ES-I3 (cell line): ENCODE data around the gene GUCY2D.
A peak's percentile ranks its signal among the peaks of the same experiment; 100 is the strongest.

Experiments used
- H3K36me3 ChIP-seq: 2 replicates; pipeline ENCODE4 v1.6.1; 2013; ENCODE audit warnings: mild to moderate bottlenecking, low read length, control low read depth, moderate library complexity; ENCODE audit not compliant: insufficient read depth
- H3K4me1 ChIP-seq: 2 replicates; pipeline ENCODE4 v1.6.1; 2013; ENCODE audit warnings: mild to moderate bottlenecking, control low read depth, low read length; ENCODE audit not compliant: insufficient read depth
- H3K9ac ChIP-seq: 2 replicates; pipeline ENCODE4 v1.6.1; 2013; ENCODE audit warnings: low read depth, mild to moderate bottlenecking, low read length, moderate library complexity
- H3K9me3 ChIP-seq: 2 replicates; pipeline ENCODE4 v1.6.1; 2013; ENCODE audit warnings: mild to moderate bottlenecking, low read length, moderate library complexity; ENCODE audit not compliant: control insufficient read depth, insufficient read depth

GUCY2D gene

GRCh38 chr17:7982173-7982572, 20.2 kb upstream of the GUCY2D start:
- H3K4me1 ChIP-seq, result no peaks in the 10 kb centered on the region
- H3K36me3 ChIP-seq, result no peaks in the 10 kb centered on the region
- no peaks in the 10 kb centered on the region for H3K9me3 ChIP-seq
- H3K9ac ChIP-seq, result no peak overlapping the region

DNA sequence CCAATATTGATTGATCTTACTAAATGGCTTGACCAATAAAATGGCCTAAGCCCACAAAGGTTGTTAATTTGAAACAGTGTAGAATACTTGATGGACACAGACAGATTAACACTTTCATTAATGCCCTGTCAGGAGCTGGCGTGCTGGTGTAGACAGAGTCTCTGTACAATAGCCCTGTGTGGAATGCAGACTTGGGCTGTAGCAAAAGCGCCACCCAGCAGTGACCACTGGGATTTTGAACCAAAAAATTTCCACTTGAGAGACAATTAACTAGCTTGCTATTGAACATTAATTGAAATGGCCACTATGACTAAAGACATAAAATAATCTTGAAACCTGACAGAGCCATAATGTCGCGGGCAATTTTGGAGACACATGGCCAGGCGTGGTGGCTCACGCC, 19.7 kb upstream of the GUCY2D start:
- Histone ChIP-seq H3K9ac (no peak overlapping the region), H3K4me1 (no peaks in the 10 kb centered on the region), H3K36me3 (no peaks in the 10 kb centered on the region), H3K9me3 (no peaks in the 10 kb centered on the region)

GRCh38 chr17:7984904-7985303, 17.5 kb upstream of the GUCY2D start:
- no peaks in the 10 kb centered on the region for H3K4me1 ChIP-seq
- no peak overlapping the region for H3K9ac ChIP-seq
- no peaks in the 10 kb centered on the region for H3K9me3 ChIP-seq
- H3K36me3 ChIP-seq, result no peaks in the 10 kb centered on the region

- no peaks in the 10 kb centered on the region for H3K4me1 ChIP-seq
- H3K36me3 ChIP-seq, result no peaks in the 10 kb centered on the region
- H3K9ac ChIP-seq, result no peak overlapping the region
- H3K9me3 ChIP-seq, result no peaks in the 10 kb centered on the region
Measured at GRCh38 chr17:7987112-7987893, 15.1 kb upstream of the GUCY2D start.

DNA sequence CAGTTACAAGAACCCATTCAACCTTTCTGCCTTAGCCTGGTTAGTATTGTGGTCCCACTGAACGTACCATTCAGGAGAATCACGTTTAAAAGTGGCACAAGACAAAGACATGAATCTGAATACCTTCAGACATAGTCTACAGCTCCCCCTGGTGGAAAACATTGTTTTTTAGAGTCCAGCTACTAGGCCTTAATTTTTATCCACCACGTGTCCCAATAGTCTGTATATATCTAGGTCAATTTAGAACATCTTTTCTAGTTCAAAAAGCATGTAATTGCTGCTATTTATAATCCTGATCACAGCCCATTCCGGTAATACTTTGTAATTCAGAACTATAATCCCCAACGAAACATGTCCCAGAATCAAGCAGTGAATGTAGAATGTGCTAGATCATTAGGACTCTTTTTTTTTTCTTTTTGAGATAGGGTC, 13.7 kb upstream of the GUCY2D start:
- Histone ChIP-seq H3K4me1 (no peaks in the 10 kb centered on the region), H3K36me3 (no peaks in the 10 kb centered on the region), H3K9ac (no peak overlapping the region), H3K9me3 (no peaks in the 10 kb centered on the region)

DNA sequence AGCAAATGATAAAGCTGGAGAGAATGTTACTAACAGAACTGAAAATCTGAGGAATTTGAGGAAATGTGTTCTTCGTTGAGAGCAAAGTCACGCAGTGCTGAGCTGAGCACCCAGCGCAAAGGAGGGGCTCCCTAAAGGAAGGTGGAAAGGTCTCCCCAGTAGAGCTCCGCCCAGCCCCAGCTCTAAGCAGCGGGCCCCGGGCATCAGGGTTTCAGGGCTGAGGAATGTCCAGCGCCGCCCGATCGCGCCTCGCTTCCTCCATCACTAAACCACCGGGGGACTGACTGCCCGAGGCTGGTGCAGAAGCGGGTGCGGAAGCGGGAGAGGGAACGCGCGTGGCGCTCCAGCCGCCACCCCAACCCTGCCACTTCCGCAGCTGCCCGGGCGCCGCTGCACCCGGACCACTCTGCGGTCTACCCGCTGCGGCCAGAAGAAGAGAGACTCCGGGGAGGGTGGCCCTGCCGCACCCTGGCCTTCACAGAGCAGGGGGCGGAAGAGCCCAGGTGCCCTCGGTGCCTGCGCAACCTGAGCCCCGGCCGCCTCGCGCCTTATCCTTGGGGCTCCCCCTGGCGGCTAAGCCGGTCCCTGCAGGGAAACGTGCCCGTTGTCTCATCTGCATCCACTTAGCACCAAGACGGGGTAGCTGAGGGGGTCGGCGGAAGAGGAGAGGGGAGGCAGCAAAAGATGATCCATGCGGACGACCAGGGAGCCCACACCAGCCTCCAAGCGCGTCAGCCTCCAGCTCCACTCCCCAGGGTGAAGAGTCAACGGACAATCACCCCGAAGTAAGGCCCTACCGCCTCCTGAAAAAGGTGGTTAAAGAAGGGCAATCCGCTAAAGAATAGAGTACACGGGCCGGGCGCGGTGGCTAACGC, 12.4 kb upstream of the GUCY2D start:
- Histone ChIP-seq H3K9ac (peak overlapping the region; percentile 59), H3K9me3 (no peaks in the 10 kb centered on the region), H3K36me3 (no peaks in the 10 kb centered on the region), H3K4me1 (no peaks in the 10 kb centered on the region)

- no peaks in the 10 kb centered on the region for H3K36me3 ChIP-seq
- no peaks in the 10 kb centered on the region for H3K9me3 ChIP-seq
- no peaks in the 10 kb centered on the region for H3K4me1 ChIP-seq
- H3K9ac ChIP-seq, result no peak overlapping the region
Measured at GRCh38 chr17:7992516-7992915, 9.9 kb upstream of the GUCY2D start.

- no peaks in the 10 kb centered on the region for H3K4me1 ChIP-seq
- no peaks in the 10 kb centered on the region for H3K9me3 ChIP-seq
- no peak overlapping the region for H3K9ac ChIP-seq
- H3K36me3 ChIP-seq, result no peaks in the 10 kb centered on the region
Measured at GRCh38 chr17:7992924-7993323, 9.5 kb upstream of the GUCY2D start.

DNA sequence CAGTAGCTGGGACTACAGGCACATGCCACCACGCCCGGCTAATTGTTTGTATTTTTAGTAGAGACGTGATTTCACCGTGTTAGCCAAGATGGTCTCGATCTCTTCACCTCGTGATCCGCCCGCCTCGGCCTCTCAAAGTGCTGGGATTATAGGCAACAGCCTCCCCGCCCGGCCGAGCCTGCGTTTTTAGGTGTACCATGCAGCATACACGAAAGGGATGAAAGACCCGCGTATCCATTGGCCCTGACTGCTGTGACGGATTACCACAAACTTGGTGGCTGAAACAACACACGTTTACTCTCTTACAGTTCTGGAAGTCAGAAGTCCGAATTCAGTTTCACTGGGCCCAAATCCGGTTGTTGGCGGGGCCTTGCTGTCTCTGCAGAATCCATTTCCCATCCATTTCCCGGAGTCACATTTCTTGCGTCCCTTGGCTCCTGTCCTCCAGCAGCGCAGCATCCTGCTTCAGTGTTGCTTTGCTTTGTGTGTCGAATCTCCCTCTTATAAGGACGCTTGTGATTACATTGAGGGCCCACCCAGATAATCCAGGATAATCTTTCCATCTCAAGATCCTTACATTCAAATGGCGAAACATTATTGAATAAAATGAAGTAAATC, 8.3 kb upstream of the GUCY2D start:
- no peak overlapping the region for H3K9ac ChIP-seq
- no peaks in the 10 kb centered on the region for H3K9me3 ChIP-seq
- no peaks in the 10 kb centered on the region for H3K36me3 ChIP-seq
- no peaks in the 10 kb centered on the region for H3K4me1 ChIP-seq

DNA sequence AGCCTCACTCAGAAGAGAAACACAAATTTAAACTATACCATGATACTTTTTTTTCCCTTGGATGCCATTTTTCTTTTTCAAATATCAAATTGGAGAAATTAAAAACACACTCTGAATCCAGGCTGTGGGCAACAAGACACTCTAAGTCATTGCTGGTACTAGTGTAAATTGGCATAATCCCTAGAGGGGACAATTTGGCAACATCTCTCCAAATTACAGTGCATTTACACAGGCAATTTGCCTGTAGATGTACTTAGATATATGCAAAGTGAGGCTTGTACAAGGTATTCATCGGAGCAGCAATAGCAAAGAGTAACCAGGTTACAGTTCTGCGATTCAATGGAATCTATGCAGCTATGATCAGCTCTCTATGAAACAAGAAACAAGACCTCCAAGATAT, 6.7 kb upstream of the GUCY2D start:
- Histone ChIP-seq H3K9me3 (no peaks in the 10 kb centered on the region), H3K9ac (no peak overlapping the region), H3K36me3 (no peaks in the 10 kb centered on the region), H3K4me1 (no peaks in the 10 kb centered on the region)

- Histone ChIP-seq H3K9ac (no peak overlapping the region), H3K36me3 (no peaks in the 10 kb centered on the region), H3K4me1 (no peaks in the 10 kb centered on the region), H3K9me3 (no peaks in the 10 kb centered on the region)
Measured at GRCh38 chr17:7997186-7997585, 5.2 kb upstream of the GUCY2D start.

DNA sequence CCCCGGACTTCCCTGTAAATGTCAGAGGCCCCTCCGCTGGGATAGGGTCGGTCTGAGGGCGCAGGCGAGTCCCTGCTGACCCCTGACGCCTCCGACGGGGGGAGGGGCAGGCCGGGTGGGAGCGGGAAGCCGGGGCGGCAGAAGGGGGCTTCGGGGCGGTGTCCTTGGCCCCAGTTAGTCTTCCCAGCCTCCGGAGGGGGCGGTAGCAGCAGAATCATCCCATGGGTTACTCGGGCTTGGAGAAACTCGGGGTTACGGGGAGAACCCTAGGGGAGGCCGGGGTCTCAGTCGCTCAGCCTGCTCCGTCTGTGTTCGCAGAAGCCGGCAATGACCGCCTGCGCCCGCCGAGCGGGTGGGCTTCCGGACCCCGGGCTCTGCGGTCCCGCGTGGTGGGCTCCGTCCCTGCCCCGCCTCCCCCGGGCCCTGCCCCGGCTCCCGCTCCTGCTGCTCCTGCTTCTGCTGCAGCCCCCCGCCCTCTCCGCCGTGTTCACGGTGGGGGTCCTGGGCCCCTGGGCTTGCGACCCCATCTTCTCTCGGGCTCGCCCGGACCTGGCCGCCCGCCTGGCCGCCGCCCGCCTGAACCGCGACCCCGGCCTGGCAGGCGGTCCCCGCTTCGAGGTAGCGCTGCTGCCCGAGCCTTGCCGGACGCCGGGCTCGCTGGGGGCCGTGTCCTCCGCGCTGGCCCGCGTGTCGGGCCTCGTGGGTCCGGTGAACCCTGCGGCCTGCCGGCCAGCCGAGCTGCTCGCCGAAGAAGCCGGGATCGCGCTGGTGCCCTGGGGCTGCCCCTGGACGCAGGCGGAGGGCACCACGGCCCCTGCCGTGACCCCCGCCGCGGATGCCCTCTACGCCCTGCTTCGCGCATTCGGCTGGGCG, 542 bp downstream of the GUCY2D start:
- no peaks in the 10 kb centered on the region for H3K9me3 ChIP-seq
- H3K4me1 ChIP-seq, result no peaks in the 10 kb centered on the region
- peak overlapping the region; percentile 40; the same call in 1 of the 2 replicates for H3K9ac ChIP-seq
- no peaks in the 10 kb centered on the region for H3K36me3 ChIP-seq

- no peaks in the 10 kb centered on the region for H3K36me3 ChIP-seq
- peak overlapping the region; percentile 40; the same call in 1 of the 2 replicates for H3K9ac ChIP-seq
- H3K9me3 ChIP-seq, result no peaks in the 10 kb centered on the region
- H3K4me1 ChIP-seq, result no peaks in the 10 kb centered on the region
Measured at GRCh38 chr17:8003594-8004181, 1.3 kb downstream of the GUCY2D start.
